ENCODE data around the gene AVPR1B. TPM values are rescaled to one million over a fixed set of nuclear protein-coding genes. Genes with fewer than 3 reads are reported as not detected.

The AVPR1B gene
- total RNA-seq, 1 experiment from 2014 or later: 0.22 TPM

DNA sequence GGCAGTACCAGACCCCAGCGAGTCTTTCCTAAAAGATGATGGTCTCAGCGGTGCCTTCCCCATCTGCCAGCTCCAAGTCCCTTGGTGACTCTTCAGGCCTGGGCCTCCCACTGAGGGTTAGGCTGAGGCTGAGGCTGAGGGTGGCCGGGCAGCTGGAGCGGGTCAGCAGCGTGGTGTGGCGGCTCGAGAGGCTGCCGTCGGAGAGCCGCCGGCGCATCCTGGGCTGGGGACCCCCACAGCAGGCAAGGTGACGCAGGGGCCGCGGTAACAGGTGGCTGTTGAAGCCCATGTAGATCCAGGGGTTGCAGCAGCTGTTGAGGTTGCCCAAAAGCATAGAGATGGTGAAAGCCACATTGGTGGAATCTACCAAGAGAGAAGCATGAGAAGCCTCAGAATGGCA, 7.0 kb downstream of the AVPR1B start:
- Histone ChIP-seq H4K20me1 (ENCODE audit: low read length) (no peaks in the 10 kb centered on the region), H2AFZ (ENCODE audit: low read length) (no peak overlapping the region), H3K9me3 (ENCODE audit: low read length) (no peaks in the 10 kb centered on the region), H3K79me2 (ENCODE audit: low read length) (no peaks in the 10 kb centered on the region), H3F3A (ENCODE audit: low read length, unreplicated experiment) (no peaks in the 10 kb centered on the region), H3K4me1 (ENCODE audit: insufficient read depth, low read length) (0 out of 2 replicates have a peak, but pooled peaks cover 4% of the 10 kb centered on the region), H3K9ac (ENCODE audit: low read length) (no peak overlapping the region), H3K4me2 (ENCODE audit: low read length) (no peak overlapping the region), H3K9me2 (replicated peaks; ENCODE audit: low read length) (no peaks in the 10 kb centered on the region), H3K36me3 (ENCODE audit: low read depth, low read length) (no peaks in the 10 kb centered on the region), H3K4me3 (ENCODE audit: low read length) (no peak overlapping the region), H3K27ac (ENCODE audit: low read length) (no peak overlapping the region), H3K27me3 (ENCODE audit: low read length) (0 out of 2 replicates have a peak, but pooled peaks cover 4% of the 10 kb centered on the region)
- POLR2A ChIA-PET (ENCODE audit: unreplicated experiment): no interaction called here
- DNase-seq (no peak), ATAC-seq (no peak)
- BruUV-seq (replicated peaks): no TSS peak
- TF ChIP-seq EZH2phosphoT487 (IDR thresholded peaks at IDR 0.05; ENCODE audit: borderline replicate concordance, low read length) (no peak), EZH2 (IDR thresholded peaks at IDR 0.05; ENCODE audit: low read length, unreplicated experiment) (no peak)
- TF ChIP-seq, protein P1, sequence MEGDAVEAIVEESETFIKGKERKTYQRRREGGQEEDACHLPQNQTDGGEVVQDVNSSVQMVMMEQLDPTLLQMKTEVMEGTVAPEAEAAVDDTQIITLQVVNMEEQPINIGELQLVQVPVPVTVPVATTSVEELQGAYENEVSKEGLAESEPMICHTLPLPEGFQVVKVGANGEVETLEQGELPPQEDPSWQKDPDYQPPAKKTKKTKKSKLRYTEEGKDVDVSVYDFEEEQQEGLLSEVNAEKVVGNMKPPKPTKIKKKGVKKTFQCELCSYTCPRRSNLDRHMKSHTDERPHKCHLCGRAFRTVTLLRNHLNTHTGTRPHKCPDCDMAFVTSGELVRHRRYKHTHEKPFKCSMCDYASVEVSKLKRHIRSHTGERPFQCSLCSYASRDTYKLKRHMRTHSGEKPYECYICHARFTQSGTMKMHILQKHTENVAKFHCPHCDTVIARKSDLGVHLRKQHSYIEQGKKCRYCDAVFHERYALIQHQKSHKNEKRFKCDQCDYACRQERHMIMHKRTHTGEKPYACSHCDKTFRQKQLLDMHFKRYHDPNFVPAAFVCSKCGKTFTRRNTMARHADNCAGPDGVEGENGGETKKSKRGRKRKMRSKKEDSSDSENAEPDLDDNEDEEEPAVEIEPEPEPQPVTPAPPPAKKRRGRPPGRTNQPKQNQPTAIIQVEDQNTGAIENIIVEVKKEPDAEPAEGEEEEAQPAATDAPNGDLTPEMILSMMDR (conservative IDR thresholded peaks at IDR 0.05; ENCODE audit: low read depth, low read length): no peak
- CTCF ChIA-PET: no interaction called here
- intact Hi-C loops (cut with micrococcal nuclease): no loop called here

DNA sequence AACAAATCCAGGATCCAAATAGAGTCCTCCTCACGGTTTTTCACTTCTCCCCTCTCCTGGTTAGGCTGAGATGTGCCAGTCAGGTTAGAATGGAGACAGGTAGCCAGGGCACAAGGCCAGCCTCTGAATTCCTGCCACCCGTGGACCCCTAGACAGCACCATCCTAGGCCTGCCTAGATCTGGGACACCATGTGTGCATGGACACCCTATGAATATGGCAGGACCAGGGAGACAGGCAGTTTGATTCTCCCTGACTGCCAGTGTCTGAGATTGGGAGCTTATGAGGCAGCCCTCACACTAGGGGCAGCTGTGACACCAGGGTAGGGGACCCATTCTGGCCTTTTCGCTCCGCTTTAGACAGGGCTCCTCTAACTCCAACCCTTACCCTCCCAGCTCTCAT, 7.5 kb downstream of the AVPR1B start:
- H3K36me3 ChIP-seq (ENCODE audit: low read depth, low read length): no peaks in the 10 kb centered on the region
- POLR2A ChIA-PET (ENCODE audit: unreplicated experiment): no interaction called here
- no peaks in the 10 kb centered on the region for H4K20me1 ChIP-seq (ENCODE audit: low read length)
- H3K9me2 ChIP-seq (replicated peaks; ENCODE audit: low read length): no peaks in the 10 kb centered on the region
- CTCF ChIA-PET: no interaction called here
- 0 out of 2 replicates have a peak, but pooled peaks cover 4% of the 10 kb centered on the region for H3K27me3 ChIP-seq (ENCODE audit: low read length)
- intact Hi-C loops (cut with micrococcal nuclease): no loop called here
- H3K4me2 ChIP-seq (ENCODE audit: low read length): no peak overlapping the region
- DNase-seq (no peak), ATAC-seq (no peak)
- BruUV-seq (replicated peaks): no TSS peak
- no peaks in the 10 kb centered on the region for H3K9me3 ChIP-seq (ENCODE audit: low read length)
- no peaks in the 10 kb centered on the region for H3F3A ChIP-seq (ENCODE audit: low read length, unreplicated experiment)
- H3K9ac ChIP-seq (ENCODE audit: low read length): no peak overlapping the region
- TF ChIP-seq EZH2 (IDR thresholded peaks at IDR 0.05; ENCODE audit: low read length, unreplicated experiment): no peak
- no peak overlapping the region for H3K4me3 ChIP-seq (ENCODE audit: low read length)
- H3K79me2 ChIP-seq (ENCODE audit: low read length): no peaks in the 10 kb centered on the region
- H2AFZ ChIP-seq (ENCODE audit: low read length): no peak overlapping the region
- 0 out of 2 replicates have a peak, but pooled peaks cover 4% of the 10 kb centered on the region for H3K4me1 ChIP-seq (ENCODE audit: insufficient read depth, low read length)
- no peak overlapping the region for H3K27ac ChIP-seq (ENCODE audit: low read length)

DNA sequence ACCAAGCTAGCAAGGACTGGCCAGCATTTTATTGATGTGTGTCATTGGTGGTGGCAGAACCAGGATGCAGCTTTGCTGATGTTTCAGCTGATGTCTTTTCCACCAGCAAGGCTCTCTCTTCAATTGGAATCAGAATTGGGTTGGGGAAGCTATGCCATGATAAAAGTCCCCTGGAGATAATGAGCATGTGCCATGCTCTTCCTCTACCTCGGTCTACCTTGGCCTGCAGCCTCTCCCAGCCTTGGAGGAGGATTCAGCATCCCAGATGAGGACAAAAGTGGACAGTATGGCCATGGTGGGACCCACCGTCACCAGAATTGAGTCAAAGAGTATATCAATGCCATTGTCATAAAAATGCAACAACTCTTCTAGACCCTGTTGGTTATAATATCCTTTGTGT, 8.6 kb downstream of the AVPR1B start:
- no peak for ATAC-seq

More for the DNA sequence above, 8.6 kb downstream of the AVPR1B start:
- Histone ChIP-seq H3K27ac (ENCODE audit: low read length) (no peak overlapping the region), H3K4me1 (ENCODE audit: insufficient read depth, low read length) (0 out of 2 replicates have a peak, but pooled peaks cover 4% of the 10 kb centered on the region), H3F3A (ENCODE audit: low read length, unreplicated experiment) (no peaks in the 10 kb centered on the region), H4K20me1 (ENCODE audit: low read length) (no peaks in the 10 kb centered on the region), H3K9me3 (ENCODE audit: low read length) (no peaks in the 10 kb centered on the region), H3K9me2 (replicated peaks; ENCODE audit: low read length) (no peaks in the 10 kb centered on the region), H3K27me3 (ENCODE audit: low read length) (0 out of 2 replicates have a peak, but pooled peaks cover 4% of the 10 kb centered on the region), H3K4me2 (ENCODE audit: low read length) (no peak overlapping the region), H3K79me2 (ENCODE audit: low read length) (no peaks in the 10 kb centered on the region), H3K4me3 (ENCODE audit: low read length) (no peak overlapping the region), H2AFZ (ENCODE audit: low read length) (no peak overlapping the region), H3K9ac (ENCODE audit: low read length) (no peak overlapping the region), H3K36me3 (ENCODE audit: low read depth, low read length) (no peaks in the 10 kb centered on the region)
- ChIA-PET CTCF (interaction anchor here (0.8 kb wide), 1 partner anchor 127 kb away, joined by 4 read pairs; no protein-coding TSS in a partner anchor), POLR2A (ENCODE audit: unreplicated experiment) (interaction anchor here (0.6 kb wide), 1 partner anchor 123 kb away, joined by 3 read pairs; no protein-coding TSS in a partner anchor)
- BruUV-seq (replicated peaks): no TSS peak
- intact Hi-C loops (cut with micrococcal nuclease): no loop called here
- TF ChIP-seq, protein P1 (conservative IDR thresholded peaks at IDR 0.05; ENCODE audit: low read depth, low read length): no peak
- TF ChIP-seq EZH2phosphoT487 (IDR thresholded peaks at IDR 0.05; ENCODE audit: borderline replicate concordance, low read length) (no peak), EZH2 (IDR thresholded peaks at IDR 0.05; ENCODE audit: low read length, unreplicated experiment) (no peak)
- DNase-seq: no peak

All from PC-3 (cell line).